SK-N-SH (cell line): Measurements from ENCODE around the gene PLA2G2C. TPM values are rescaled to one million over a fixed set of nuclear protein-coding genes. Genes with fewer than 3 reads are reported as not detected.
"Not testable (repeated sequence)": the region's sequence is repeated elsewhere in the genome, so short reads cannot be mapped to it uniquely, and the experiment has no call there.

Source experiments
- CTCF ChIA-PET: fragments of 300-600, 350-600 bp; formaldehyde crosslinking; extraction: SDS; loops from one replicate; lab custom pipeline; 2021; lab: Yijun Ruan, JAX
- POLR2A ChIA-PET: fragments of 350-600 bp; sonication (Branson Sonifier 250); formaldehyde crosslinking; extraction: SDS; loops from one replicate; lab custom pipeline; 2020; ENCODE audit warnings: antibody characterized with exemption, inconsistent platforms; lab: Yijun Ruan, JAX
- DNase-seq: peaks from one replicate; pipeline ENCODE4 v3.0.0; 2012
- H2AFZ ChIP-seq: fragments of 200-600 bp; sonication (generic); 2 replicates; pipeline ENCODE4 v1.8.1; 2016; ENCODE audit warnings: antibody characterized with exemption, mild to moderate bottlenecking, low read depth
- H3F3A ChIP-seq: fragments of 200-600 bp; sonication (generic); replicated peaks from 2 replicates; pipeline ENCODE3; 2016; ENCODE audit warnings: antibody characterized with exemption, mild to moderate bottlenecking; ENCODE audit not compliant: insufficient read depth
- H3K27ac ChIP-seq, 2 experiments: fragments of 200-500 bp in 1 of 2; fragments of 200-600 bp in 1 of 2; sonication (Bioruptor generic) in 1 of 2; sonication (generic), shearing (Covaris generic) in 1 of 2; 2 replicates each; pipeline versions ENCODE4 v1.5.1 to v1.6.1; 2014 to 2016; ENCODE audit warnings: low read depth in 2 of 2, inconsistent platforms in 1 of 2, low read length in 1 of 2, mild to moderate bottlenecking in 1 of 2, mixed read lengths in 1 of 2
- H3K27me3 ChIP-seq: fragments of 200-600 bp; sonication (generic), shearing (Covaris generic); 2 replicates; pipeline ENCODE4 v1.6.1; 2016; ENCODE audit warnings: mixed run types; ENCODE audit not compliant: insufficient read depth
- H3K36me3 ChIP-seq, 2 experiments: fragments of 200-500 bp in 1 of 2; fragments of 200-600 bp in 1 of 2; sonication (Bioruptor generic) in 1 of 2; sonication (generic) in 1 of 2; replicated peaks in 1 of 2; 2 replicates each; pipeline versions ENCODE3 to v1.5.1; 2014 to 2016; ENCODE audit warnings: low read length in 1 of 2, mild to moderate bottlenecking in 1 of 2; ENCODE audit not compliant: insufficient read depth in 2 of 2, control insufficient read depth in 1 of 2
- H3K4me1 ChIP-seq, 2 experiments: fragments of 200-500 bp in 1 of 2; fragments of 200-600 bp in 1 of 2; sonication (Bioruptor generic) in 1 of 2; sonication (generic), shearing (Covaris generic) in 1 of 2; 2 replicates each; pipeline versions ENCODE4 v1.5.1 to v1.6.1; 2014 to 2016; ENCODE audit warnings: low read depth in 1 of 2, low read length in 1 of 2, mixed run types in 1 of 2; ENCODE audit not compliant: insufficient read depth in 2 of 2, control insufficient read depth in 1 of 2
- H3K4me2 ChIP-seq: fragments of 200-600 bp; sonication (generic), shearing (Covaris generic); 2 replicates; pipeline ENCODE4 v1.6.1; 2017; ENCODE audit warnings: mixed run types
- H3K4me3 ChIP-seq, 2 experiments: fragments of 200-500 bp in 1 of 2; fragments of 200-600 bp in 1 of 2; sonication (Bioruptor generic) in 1 of 2; sonication (generic), shearing (Covaris generic) in 1 of 2; 2 replicates each; pipeline versions ENCODE4 v1.5.1 to v1.8.1; 2014 to 2016; ENCODE audit warnings: low read depth in 2 of 2, inconsistent platforms in 1 of 2, low read length in 1 of 2, mild to moderate bottlenecking in 1 of 2, mixed read lengths in 1 of 2, moderate library complexity in 1 of 2
- H3K79me2 ChIP-seq: fragments of 200-600 bp; sonication (generic); 2 replicates; pipeline ENCODE4 v1.8.1; 2017; ENCODE audit warnings: mild to moderate bottlenecking; ENCODE audit not compliant: insufficient read depth
- H3K9ac ChIP-seq: fragments of 200-600 bp; sonication (generic); 2 replicates; pipeline ENCODE4 v1.6.1; 2017; ENCODE audit warnings: mixed run types
- H3K9me2 ChIP-seq: fragments of 200-600 bp; sonication (generic); 2 replicates; pipeline ENCODE4 v1.6.1; 2017; ENCODE audit warnings: mixed run types
- H3K9me3 ChIP-seq: fragments of 200-600 bp; sonication (generic); 2 replicates; pipeline ENCODE4 v1.6.1; 2017; ENCODE audit warnings: mixed run types, mild to moderate bottlenecking, moderate library complexity
- H4K20me1 ChIP-seq: fragments of 200-600 bp; sonication (generic); 2 replicates; pipeline ENCODE4 v1.6.1; 2017; ENCODE audit warnings: mild to moderate bottlenecking, mixed run types; ENCODE audit not compliant: insufficient read depth
- CHD2 ChIP-seq: fragments of 150-350 bp; IDR thresholded peaks from 2 replicates; pipeline ENCODE4 v1.6.1; 2018; ENCODE audit warnings: low read length; ENCODE audit not compliant: partially characterized antibody
- CTCF ChIP-seq: fragments of 200-600 bp; sonication (generic); IDR thresholded peaks from 2 replicates; pipeline ENCODE4 v1.6.1; 2017; ENCODE audit warnings: antibody characterized with exemption, mild to moderate bottlenecking, moderate library complexity
- JUND ChIP-seq: IDR thresholded peaks from 2 replicates; pipeline ENCODE4 v1.4.0; 2012
- NFIC ChIP-seq: IDR thresholded peaks from 2 replicates; pipeline ENCODE4 v1.4.0; 2012; ENCODE audit warnings: borderline replicate concordance
- RAD21 ChIP-seq: IDR thresholded peaks from 2 replicates; pipeline ENCODE4 v1.6.1; 2012; ENCODE audit warnings: mild to moderate bottlenecking, low read length
- SMC3 ChIP-seq: IDR thresholded peaks from 2 replicates; pipeline ENCODE4 v1.6.1; 2012; ENCODE audit warnings: low read depth, low read length, improper control_type of control experiment
- TCF12 ChIP-seq: IDR thresholded peaks from 2 replicates; pipeline ENCODE4 v1.4.0; 2012
- WGBS: methylation state at CpG from one replicate; pipeline ENCODE4 v1.1.6; 2017; ENCODE audit warnings: low lambda C conversion rate; 5-methylcytosine and 5-hydroxymethylcytosine counted together
- polyA plus RNA-seq, 3 experiments: library from polyadenylated mRNA; depleted of rRNA; stranded (reverse); fragments of >200 nt; gene quantifications; 2 replicates each; pipeline ENCODE4 v1.2.3, GENCODE V29; 2012

Gene PLA2G2C
- polyA plus RNA-seq, 1 of the 3 experiments (the other 2 are of a cell fraction) = not detected

- CTCF ChIA-PET = interaction anchor here (0.8 to 16.2 kb wide), 5 partner anchors 14 to 269 kb away, joined by 3 to 286 read pairs (median 7); partner anchors contain the start of gene CAMK2N1
Measured at GRCh38 chr1:20220036-20220435, 33.7 kb upstream of the PLA2G2C start.

GRCh38 chr1:20219053-20219452 is 32.7 kb upstream of the PLA2G2C start:
- CTCF ChIA-PET = interaction anchor here (2.3 to 16.2 kb wide), 5 partner anchors 14 to 270 kb away, joined by 7 to 286 read pairs (median 17); partner anchors contain the start of gene CAMK2N1
- H3K27ac ChIP-seq, H3K9me2 ChIP-seq, H3F3A ChIP-seq, H3K4me3 ChIP-seq, H3K36me3 ChIP-seq, H3K9me3 ChIP-seq, H3K4me1 ChIP-seq, DNase-seq, H2AFZ ChIP-seq, H4K20me1 ChIP-seq, H3K79me2 ChIP-seq, H3K4me2 ChIP-seq, H3K9ac ChIP-seq: not testable (repeated sequence)
- WGBS = 58% methylated on average over 6 of the region's 6 CpGs
- POLR2A ChIA-PET = interaction anchor here (0.6 kb wide), 1 partner anchor 13 kb away, joined by 3 read pairs; no protein-coding TSS in a partner anchor
- H3K27me3 ChIP-seq = peaks cover 23% of the 10 kb centered on the region

More at GRCh38 chr1:20220036-20220435, 33.7 kb upstream of the PLA2G2C start:
- Histone ChIP-seq H3K27ac (no peak overlapping the region), H3K9me2 (no peaks in the 10 kb centered on the region), H3K4me3 (no peak overlapping the region), H3K4me2 (no peak overlapping the region), H3K9ac (no peak overlapping the region), H3K27me3 (peaks cover 15% of the 10 kb centered on the region; the same call in 1 of the 2 replicates), H3K9me3 (no peaks in the 10 kb centered on the region), H3K36me3 (no peaks in the 10 kb centered on the region), H3K4me1 (no peaks in the 10 kb centered on the region), H4K20me1 (no peaks in the 10 kb centered on the region), H3F3A (no peaks in the 10 kb centered on the region), H3K79me2 (no peaks in the 10 kb centered on the region), H2AFZ (0 out of 2 replicates have a peak overlapping the region, but pooled peaks have one; percentile 22)
- DNase-seq = peak; percentile 34
- POLR2A ChIA-PET = no interaction called here
- no peak for TF ChIP-seq CTCF
- no peak for TF ChIP-seq CHD2
- TF ChIP-seq NFIC = no peak
- no peak for TF ChIP-seq JUND
- WGBS = 18% methylated on average over 5 of the region's 5 CpGs

GRCh38 chr1:20216574-20216973 is 30.3 kb upstream of the PLA2G2C start:
- H3K27me3 ChIP-seq = peaks cover 27% of the 10 kb centered on the region
- H3K79me2 ChIP-seq = no peaks in the 10 kb centered on the region
- TF ChIP-seq TCF12 (no peak), RAD21 (peak; percentile 62), SMC3 (peak; percentile 24; the same call in 1 of the 2 replicates)
- no peak overlapping the region for H3K4me2 ChIP-seq
- H3K9me2 ChIP-seq = no peaks in the 10 kb centered on the region
- no peak overlapping the region for H3K9ac ChIP-seq
- WGBS = 0% methylated on average over 1 of the region's 1 CpG
- H3K4me1 ChIP-seq = peaks cover 0 to 11% of the 10 kb centered on the region in 2 experiments; a peak in 1 of 4 replicates
- no peaks in the 10 kb centered on the region for H3F3A ChIP-seq
- no peak overlapping the region for H2AFZ ChIP-seq
- H3K27ac ChIP-seq = no peak overlapping the region
- H3K36me3 ChIP-seq = no peaks in the 10 kb centered on the region
- POLR2A ChIA-PET = no interaction called here
- DNase-seq = peak; percentile 39
- no peak overlapping the region for H3K4me3 ChIP-seq
- H4K20me1 ChIP-seq = no peaks in the 10 kb centered on the region
- CTCF ChIA-PET = interaction anchor here (0.7 to 16.2 kb wide), 12 partner anchors 12 to 273 kb away, joined by 3 to 286 read pairs (median 4); partner anchors contain the start of gene CAMK2N1
- no peaks in the 10 kb centered on the region for H3K9me3 ChIP-seq
